KOPT-K1 (cell line): Measurements from ENCODE around the gene UXS1.
"Not testable (repeated sequence)": the region's sequence is repeated elsewhere in the genome, so short reads cannot be mapped to it uniquely, and the experiment has no call there.

ENCODE experiments used
- H3K27ac ChIP-seq: fragments of 200-600 bp; sonication (generic); 2 replicates; pipeline ENCODE4 v1.5.1; 2016; ENCODE audit warnings: antibody characterized with exemption, mild to moderate bottlenecking, low read depth, low read length; ENCODE audit not compliant: poor library complexity, severe bottlenecking
- H3K36me3 ChIP-seq: fragments of 200-600 bp; sonication (generic); 2 replicates; pipeline ENCODE4 v1.5.1; 2017; ENCODE audit warnings: antibody characterized with exemption, mild to moderate bottlenecking, low read length, moderate library complexity; ENCODE audit not compliant: insufficient read depth
- H3K9me3 ChIP-seq: fragments of 200-600 bp; sonication (generic); 2 replicates; pipeline ENCODE4 v1.5.1; 2017; ENCODE audit warnings: antibody characterized with exemption, low read length, mild to moderate bottlenecking; ENCODE audit not compliant: insufficient read depth, poor library complexity, severe bottlenecking

The UXS1 gene

DNA sequence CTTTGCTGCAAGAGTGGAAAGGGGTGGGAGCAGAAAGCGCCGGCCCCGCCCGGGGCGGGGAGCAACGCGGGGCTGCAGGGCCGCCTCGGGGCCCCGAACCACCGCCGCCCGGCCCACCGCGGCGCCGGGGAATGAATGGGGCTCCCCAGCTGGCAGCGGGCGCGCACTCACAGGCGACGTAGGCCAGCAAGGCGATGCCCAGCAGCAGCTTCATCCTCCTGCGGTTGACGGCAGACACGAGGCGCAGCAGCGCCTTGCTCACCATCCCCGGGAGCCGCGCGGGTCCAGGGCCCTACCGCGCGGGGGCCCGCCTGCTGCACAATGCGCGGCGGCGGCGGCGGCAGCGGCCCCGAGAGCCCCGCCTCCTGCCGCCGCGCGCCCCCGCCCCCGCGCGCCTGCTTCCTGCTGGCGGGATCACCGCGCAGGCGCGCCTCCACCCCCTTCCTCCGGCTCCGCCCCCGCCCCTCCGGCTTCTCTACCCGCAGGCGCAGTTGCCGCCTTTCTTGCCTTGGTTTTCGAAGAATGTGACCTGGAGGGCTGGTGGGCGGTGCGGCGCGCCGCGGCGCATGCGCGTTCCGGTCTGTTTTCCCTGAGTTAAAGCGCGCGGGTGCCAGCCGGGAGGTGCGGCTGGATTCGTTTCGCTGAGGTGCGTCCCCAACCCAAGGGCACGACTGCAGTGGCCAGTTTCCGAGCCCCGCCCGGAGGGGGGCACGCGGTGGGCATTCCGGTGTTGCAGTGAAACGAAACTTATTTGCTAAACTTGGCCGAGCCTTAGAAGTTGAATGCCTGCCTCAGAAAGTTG is at the start of gene UXS1:
TSS of gene UXS1 (minus strand) at position 325 of the 802 bp plus-strand sequence. CDS start at position 265, 60 bp downstream.
- Histone ChIP-seq H3K27ac (peak within 1 kb of the TSS; percentile 79), H3K36me3 (peaks cover 16% of the 10 kb centered on the region), H3K9me3 (no peaks in the 10 kb centered on the region)

GRCh38 chr2:106239491-106239890 is 45.4 kb upstream of the UXS1 start:
- H3K9me3 ChIP-seq, result peaks cover 28% of the 10 kb centered on the region
- not testable (repeated sequence) for H3K27ac ChIP-seq, H3K36me3 ChIP-seq

- H3K9me3 ChIP-seq, result peaks cover 45% of the 10 kb centered on the region
- not testable (repeated sequence) for H3K36me3 ChIP-seq, H3K27ac ChIP-seq
Measured at GRCh38 chr2:106235392-106235791, 41.3 kb upstream of the UXS1 start.

DNA sequence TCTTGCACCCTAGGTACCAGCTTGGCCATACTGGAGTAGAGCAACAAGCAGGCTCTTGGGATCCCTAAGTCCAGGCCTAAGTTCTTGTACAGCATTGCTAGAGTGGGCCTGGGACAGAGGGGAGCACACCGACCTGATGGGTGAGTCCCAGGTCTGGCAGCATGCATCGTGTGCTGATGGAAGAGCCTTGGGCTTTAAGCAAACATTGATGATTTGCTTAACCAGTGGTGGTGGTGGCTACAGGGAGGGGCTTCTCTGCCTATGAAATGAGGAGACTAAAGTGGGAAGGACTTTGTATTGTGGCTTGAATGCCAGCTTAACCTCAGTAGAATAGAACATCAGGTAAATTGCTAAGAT is 39.2 kb upstream of the UXS1 start:
- H3K36me3 ChIP-seq, result no peaks in the 10 kb centered on the region
- peaks cover 45% of the 10 kb centered on the region for H3K9me3 ChIP-seq
- H3K27ac ChIP-seq, result no peak overlapping the region

DNA sequence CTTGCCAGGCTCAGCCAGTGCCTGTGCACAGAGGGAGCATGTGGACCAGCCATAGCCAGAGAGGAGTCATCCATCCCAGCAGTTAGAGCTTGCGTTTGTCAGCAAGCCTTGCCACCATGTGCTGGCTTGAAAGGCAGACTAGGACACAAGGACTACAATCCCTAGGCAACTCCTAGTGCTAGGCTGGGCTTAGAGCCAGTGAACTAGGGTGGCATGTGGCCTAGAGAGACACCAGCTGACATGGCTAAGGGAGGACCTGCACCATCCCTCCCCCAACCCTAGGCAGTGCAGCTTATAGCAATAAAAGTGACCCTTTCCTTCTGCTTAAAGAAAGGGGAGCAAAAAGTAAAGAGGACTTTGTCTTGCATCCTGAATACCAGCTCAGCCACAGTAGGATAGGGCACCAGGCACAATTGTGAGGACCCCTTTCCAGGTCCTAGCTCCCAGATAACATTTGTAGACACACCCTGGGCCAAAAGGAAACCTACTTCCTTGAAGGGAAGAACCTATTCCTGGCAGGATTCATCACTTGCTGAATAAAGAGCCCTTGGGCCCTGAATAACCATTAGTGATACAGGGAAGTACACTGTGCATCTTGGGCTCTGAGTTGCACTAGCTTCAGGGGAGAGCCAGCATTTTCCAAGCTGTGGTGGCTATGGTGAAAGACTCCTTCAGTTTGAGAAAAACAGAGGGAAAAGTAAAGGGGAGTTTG is 38.7 kb upstream of the UXS1 start:
- Histone ChIP-seq H3K9me3 (peaks cover 45% of the 10 kb centered on the region), H3K36me3 (no peaks in the 10 kb centered on the region), H3K27ac (no peak overlapping the region)

- no peaks in the 10 kb centered on the region for H3K9me3 ChIP-seq
- H3K36me3 ChIP-seq, result no peaks in the 10 kb centered on the region
- no peak overlapping the region for H3K27ac ChIP-seq
Measured at GRCh38 chr2:106223347-106223746, 29.2 kb upstream of the UXS1 start.

DNA sequence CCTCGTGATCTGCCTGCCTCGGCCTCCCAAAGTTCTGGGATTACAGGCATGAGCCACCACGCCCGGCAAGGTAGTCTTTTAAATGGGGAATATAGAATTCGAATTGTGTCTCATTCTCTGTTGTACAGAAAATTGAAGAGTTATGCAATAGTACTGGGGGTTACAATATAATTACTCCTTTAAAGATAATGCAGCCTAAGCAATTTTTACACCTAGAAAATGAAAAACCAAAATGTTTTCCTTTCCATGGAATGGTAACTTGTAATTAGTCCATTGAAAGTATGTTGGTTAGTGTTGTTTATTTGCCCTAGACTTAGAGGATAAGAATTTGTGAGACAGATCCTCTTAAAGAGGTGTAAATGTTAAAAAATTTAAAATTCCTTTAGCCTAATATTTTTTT is 28.0 kb upstream of the UXS1 start:
- not testable (repeated sequence) for H3K27ac ChIP-seq, H3K9me3 ChIP-seq

DNA sequence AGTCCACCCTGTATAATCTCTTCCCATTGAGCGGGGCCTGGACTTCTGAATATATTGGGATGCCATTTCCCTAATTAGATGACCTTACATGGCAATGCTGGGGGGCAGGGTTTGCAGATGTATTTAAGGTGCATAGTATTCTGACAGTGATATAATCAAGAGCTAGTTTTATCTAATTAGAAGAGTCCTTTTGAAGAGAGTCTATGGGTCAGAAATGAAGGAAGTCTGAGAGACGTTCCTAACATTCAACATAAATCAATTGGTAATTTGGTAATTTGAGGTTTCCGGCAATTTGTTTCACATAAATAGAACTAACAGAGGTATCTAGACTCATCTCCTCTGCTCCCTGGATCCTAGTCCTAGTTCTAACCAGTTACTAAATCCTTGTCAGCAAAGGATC is 25.7 kb upstream of the UXS1 start:
- H3K9me3 ChIP-seq, result peaks cover 9% of the 10 kb centered on the region
- no peaks in the 10 kb centered on the region for H3K36me3 ChIP-seq
- H3K27ac ChIP-seq, result no peak overlapping the region

More for the DNA sequence above, 28.0 kb upstream of the UXS1 start:
- H3K36me3 ChIP-seq, result not testable (repeated sequence)

DNA sequence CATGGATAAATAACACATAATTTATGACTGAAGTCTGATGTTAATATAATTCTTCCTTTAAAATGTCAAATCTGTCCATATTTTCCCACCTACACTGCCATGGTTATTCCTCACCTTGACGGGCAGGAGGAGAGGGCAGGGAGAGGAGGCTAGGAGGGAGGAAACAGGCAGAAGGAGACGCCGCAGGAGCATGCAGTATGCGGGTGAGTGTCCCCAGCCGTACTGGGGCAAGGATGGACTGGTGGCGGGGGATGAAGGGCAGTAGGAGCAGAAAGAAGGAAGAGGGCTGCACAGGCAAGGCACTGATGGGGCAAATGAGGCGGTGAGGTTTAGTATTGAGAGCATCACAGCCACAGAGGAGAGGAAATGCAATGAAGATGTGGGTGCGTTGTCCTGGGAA is 25.1 kb upstream of the UXS1 start:
- H3K9me3 ChIP-seq, H3K36me3 ChIP-seq, H3K27ac ChIP-seq: not testable (repeated sequence)

GRCh38 chr2:106208874-106209273 is 14.8 kb upstream of the UXS1 start:
- no peak overlapping the region for H3K27ac ChIP-seq
- H3K9me3 ChIP-seq, result peaks cover 8% of the 10 kb centered on the region
- H3K36me3 ChIP-seq, result no peaks in the 10 kb centered on the region

DNA sequence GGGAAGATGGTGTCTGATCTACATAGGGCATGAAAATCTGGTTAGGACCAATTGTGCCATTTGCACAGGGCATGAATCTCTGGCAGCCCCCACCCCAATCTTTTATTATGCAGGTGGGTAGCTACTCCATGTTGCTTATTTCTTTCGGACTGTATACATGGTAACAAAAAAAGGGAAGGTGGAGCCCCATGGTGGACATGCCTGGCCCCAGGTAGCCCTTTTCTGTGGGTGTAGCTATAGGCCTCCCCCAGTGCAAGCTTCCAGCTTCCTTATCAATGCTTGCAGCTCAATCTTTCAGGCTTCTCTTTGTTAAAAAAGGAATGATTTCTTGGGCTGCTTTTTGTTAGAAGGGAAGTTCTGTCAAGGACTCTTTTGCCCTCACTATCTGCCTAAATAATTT is 14.3 kb upstream of the UXS1 start:
- Histone ChIP-seq H3K36me3 (no peaks in the 10 kb centered on the region), H3K9me3 (peaks cover 8% of the 10 kb centered on the region), H3K27ac (no peak overlapping the region)

GRCh38 chr2:106207246-106207645 is 13.1 kb upstream of the UXS1 start:
- Histone ChIP-seq H3K36me3 (no peaks in the 10 kb centered on the region), H3K27ac (no peak overlapping the region)

DNA sequence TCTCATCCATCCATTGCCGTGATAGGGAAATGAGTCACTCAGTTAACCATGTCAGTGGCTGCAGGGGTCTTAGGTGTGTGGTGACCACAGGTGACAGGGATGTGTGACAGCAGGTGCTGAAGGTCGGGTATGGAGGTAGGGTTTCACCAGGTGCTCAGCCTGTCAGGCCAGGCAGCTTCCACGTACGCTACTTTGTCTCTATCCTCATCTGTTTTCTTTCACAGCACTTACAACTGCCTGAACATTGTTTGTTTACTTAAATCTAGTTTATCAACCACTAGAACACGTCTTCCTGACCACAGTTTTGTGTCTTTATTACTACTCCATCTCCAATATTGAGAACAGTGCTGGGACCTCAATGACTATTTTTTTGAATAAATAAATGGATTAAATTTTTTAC is 11.4 kb upstream of the UXS1 start:
- Histone ChIP-seq H3K27ac (no peak overlapping the region), H3K36me3 (no peaks in the 10 kb centered on the region), H3K9me3 (peaks cover 8% of the 10 kb centered on the region)

More at GRCh38 chr2:106207246-106207645, 13.1 kb upstream of the UXS1 start:
- H3K9me3 ChIP-seq, result peaks cover 8% of the 10 kb centered on the region

GRCh38 chr2:106204551-106204950 is 10.4 kb upstream of the UXS1 start:
- not testable (repeated sequence) for H3K27ac ChIP-seq, H3K36me3 ChIP-seq, H3K9me3 ChIP-seq

DNA sequence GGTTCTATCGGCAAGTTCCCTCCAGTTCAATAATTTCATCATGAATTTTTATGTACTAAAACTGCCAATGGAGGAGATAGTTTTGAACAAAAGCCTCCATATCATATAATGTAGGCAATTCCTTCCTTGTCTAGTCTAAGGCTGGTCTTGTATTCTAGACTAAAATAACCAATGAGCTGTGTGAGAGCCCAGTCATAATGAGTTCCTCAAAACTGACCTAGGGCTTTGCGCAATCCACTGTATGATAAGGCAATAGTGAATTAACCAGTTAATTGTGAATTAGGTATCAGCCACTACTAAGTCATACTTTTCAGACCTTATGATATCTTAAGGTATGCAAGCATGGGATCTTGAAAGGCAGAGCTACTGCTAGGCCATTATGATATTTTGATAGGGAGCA is 7.6 kb upstream of the UXS1 start:
- H3K27ac ChIP-seq, result no peak overlapping the region
- H3K9me3 ChIP-seq, result no peaks in the 10 kb centered on the region
- no peaks in the 10 kb centered on the region for H3K36me3 ChIP-seq

GRCh38 chr2:106197878-106198277 is 3.8 kb upstream of the UXS1 start:
- H3K9me3 ChIP-seq, result no peaks in the 10 kb centered on the region
- H3K27ac ChIP-seq, result no peak overlapping the region
- H3K36me3 ChIP-seq, result no peaks in the 10 kb centered on the region
